HG02571 (cell line): ENCODE results near the gene OR5A2.
"Not testable (repeated sequence)": the region's sequence is repeated elsewhere in the genome, so short reads cannot be mapped to it uniquely, and the experiment has no call there.

Experiments
- ATAC-seq: cut with Tn5 transposase; IDR thresholded peaks from one replicate; pipeline ENCODE4 v1.9.1; 2021; ENCODE audit warnings: mild to moderate bottlenecking, moderate library complexity; ENCODE audit not compliant: unreplicated experiment

Gene OR5A2, protein sequence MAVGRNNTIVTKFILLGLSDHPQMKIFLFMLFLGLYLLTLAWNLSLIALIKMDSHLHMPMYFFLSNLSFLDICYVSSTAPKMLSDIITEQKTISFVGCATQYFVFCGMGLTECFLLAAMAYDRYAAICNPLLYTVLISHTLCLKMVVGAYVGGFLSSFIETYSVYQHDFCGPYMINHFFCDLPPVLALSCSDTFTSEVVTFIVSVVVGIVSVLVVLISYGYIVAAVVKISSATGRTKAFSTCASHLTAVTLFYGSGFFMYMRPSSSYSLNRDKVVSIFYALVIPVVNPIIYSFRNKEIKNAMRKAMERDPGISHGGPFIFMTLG

DNA sequence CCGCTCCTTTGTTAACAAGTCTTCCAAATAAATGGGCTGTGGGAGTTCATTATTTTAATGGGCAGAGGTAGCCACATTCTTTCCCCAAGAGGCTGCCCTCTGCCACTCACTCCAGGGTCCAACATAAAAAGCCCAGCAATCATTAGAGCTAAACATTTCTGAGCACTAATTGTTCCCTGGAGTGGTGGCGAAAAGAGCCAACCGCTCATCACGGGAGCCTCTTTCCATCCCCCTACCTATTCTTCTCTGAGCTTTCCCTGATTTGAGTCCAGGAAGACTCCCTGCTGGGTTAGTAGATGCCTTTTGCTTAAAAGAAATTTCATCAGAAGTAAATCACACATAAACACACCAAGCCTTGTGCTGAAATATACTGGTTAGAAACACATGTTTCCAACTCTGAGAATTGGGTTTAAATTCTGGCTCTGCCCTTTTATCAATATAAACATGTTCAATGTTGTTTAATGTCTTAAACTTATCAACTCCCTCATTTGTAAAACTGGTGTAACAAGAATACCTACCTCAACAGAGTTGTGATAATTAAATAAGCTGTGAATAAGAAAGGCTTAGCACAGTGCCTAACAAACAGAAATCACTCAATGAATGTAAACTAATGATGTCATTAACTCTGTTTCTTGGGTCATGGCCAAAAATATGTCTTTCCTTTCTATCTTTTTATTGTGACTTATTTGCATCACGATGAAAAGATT is at the start of gene OR5A2:
TSS of gene OR5A2 (minus strand) at position 53 of the 707 bp plus-strand sequence. CDS start 3,460 bp downstream, outside the sequence.
- ATAC-seq = no peak

DNA sequence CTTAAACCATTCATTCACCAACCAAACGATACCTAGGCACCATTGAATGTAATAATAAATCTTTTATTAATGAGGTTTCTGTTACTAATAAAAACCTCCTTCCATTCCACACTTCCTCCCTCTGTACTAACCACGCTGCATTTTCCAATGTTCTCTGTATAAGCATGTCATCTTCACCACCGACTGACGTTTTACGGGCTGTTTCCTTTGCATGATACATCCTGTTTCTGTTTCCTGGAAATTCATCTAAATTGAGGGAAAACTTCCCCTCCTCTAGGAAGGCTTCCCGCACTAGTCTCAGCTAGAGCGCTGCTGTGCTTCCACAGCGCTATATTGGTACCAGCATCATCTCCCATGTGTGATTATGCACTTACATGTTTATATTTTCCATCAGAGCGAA is 49.0 kb upstream of the OR5A2 start:
- no peak for ATAC-seq

DNA sequence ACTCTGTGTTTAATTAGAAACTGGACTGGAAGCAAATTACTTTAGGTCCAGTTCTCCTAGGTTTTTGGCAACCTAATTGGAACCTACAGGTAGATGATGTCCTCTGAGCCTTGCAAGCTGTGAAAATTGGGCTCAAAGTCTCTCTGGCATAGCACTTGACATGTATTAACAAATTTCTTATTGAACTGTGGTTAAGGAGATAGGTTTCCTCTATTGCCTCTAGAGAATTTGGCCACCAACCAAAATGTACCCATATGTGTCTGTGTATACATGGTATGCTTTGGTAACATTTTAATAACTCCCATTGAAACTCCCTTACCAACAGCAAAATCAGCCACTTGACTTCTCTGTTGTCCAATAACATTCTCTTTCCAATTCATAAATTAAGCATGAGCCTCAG is 46.8 kb upstream of the OR5A2 start, which contains the start of gene OR4D10:
TSS of gene OR4D10 (plus strand) at position 301 of the 400 bp plus-strand sequence. CDS start 4,115 bp downstream, outside the sequence.
- ATAC-seq = no peak

DNA sequence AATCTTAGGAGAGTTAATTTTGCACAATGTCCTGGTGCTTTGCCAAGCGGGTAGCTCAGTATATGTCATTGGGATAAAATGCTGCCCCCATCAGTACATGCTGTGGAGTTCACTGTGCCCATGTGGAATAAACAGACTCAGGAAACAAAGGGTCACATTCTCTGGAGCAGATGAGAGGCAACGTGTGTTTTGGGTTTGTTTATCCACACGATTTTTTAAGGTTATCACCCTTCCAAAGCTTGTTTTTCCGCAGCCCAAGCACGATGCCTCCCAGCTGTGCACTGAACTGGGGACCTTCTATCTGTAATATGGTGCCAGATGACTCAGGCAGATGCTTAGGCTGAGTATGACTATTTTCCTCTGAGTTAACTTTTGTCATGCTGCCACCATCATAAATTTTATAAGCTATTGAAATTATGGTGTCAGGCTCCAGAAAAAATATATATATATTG is 37.0 kb upstream of the OR5A2 start:
- ATAC-seq = no peak

DNA sequence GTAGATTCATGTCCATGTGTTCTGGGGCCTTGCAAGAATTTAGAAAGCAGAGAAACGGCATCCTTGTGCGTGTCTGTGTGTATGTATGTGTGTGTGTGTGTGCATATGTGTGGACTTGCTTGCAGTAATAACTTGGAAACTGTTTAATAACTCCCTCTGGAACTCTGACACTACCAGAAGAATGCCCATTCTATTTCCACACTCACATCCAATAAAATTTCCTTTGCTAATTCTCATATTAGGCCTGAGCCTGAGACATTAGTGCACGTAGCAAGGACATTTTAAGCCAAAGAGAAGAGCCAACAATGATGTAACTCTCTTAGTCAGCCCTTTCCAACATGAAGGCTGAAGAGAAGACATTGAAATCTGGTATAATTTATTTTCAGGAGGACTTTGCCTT is 33.7 kb upstream of the OR5A2 start:
- ATAC-seq = no peak

DNA sequence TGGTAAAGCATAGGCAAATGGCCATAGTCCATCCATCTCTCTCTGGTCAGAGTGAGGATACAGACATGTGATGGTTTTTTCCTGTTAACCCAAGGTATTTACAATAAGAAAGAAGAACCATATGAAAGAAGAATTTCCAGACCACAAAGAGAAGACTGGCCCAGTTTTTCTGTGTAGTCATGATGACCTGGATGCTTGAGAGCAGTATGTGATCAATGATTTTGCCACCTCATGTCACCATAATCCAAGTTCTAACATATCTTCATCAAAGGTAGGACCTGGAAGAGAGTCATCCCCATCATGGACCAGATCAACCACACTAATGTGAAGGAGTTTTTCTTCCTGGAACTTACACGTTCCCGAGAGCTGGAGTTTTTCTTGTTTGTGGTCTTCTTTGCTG is 30.4 kb upstream of the OR5A2 start, which contains the start of gene OR4D6:
TSS of gene OR4D6 (plus strand) at position 301 of the 400 bp plus-strand sequence. CDS start at position 301, 0 bp downstream.
- no peak for ATAC-seq

DNA sequence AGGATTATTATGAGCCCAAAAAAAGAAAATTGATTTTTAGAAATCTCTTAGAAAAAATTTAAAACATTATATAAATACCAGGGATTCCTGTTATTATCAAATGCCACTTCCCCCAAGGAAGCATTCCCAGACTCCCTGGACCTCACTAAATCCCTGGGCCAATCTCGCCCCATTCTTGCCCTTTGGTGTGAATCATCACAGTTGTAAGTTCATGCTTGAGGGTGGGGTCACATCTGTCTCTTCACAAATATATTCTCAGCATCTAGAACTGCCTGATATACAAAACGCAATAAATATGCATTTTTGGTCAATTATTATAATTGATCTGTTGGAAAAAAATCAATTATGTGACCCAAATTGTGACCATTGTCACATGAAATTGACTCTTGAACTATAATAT is 22.3 kb upstream of the OR5A2 start:
- no peak for ATAC-seq

DNA sequence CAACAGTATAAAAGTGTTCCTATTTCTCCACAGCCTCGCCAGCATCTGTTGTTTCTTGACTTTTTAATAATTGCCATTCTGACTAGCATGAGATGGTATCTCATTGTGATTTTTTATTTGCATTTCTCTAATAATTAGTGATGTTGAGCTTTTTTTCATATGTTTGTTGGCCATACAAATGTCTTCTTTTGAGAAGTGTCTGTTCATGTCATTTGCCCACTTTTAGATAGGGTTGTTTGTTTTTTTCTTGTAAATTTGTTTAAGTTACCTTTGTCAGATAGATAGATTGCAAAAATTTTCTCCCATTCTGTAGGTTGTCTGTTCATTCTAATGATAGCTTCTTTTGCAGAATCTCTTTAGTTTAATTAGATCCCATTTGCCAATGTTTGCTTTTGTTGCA is 19.4 kb upstream of the OR5A2 start:
- ATAC-seq = not testable (repeated sequence)

DNA sequence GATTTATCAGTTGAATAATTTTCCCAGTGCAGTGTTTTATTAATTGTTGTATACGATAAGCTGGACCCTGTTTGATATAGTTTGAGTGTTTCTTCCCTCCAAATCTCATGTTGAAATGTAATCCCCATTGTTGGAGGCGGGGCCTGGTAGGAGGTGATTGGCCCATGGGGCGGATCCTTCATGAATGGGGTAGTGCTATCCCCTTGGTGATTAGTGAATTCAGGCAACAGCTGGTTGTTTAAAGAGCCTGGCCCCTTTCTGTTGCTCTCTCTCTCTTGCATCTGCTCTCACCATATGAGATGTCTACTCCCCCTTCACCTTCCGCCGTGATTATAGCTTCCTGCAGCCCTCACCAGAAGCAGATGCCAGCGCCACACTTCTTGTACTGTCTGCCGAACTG is 11.6 kb upstream of the OR5A2 start:
- no peak for ATAC-seq

DNA sequence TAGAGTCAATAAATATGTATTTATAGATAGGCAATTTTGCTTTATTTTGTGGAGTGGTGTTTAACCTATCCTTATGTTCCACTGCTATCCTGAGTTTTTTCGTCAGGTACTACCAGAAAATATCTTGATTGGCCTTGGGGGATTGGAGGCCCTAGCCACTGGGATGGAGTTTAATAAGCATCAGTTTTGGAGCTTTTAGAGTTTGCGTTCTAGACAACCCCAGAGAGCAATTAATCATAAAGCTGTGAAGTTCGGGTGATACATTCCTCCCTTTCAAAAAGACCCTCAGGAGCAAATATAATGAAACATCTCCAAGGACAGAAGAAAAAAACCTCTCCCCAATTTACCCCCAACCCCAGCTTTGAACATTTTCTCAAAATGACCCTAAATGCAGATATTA is 10.0 kb upstream of the OR5A2 start, which contains the start of gene OR5A1:
TSS of gene OR5A1 (plus strand) at position 301 of the 400 bp plus-strand sequence. CDS start 6,700 bp downstream, outside the sequence.
- no peak for ATAC-seq

DNA sequence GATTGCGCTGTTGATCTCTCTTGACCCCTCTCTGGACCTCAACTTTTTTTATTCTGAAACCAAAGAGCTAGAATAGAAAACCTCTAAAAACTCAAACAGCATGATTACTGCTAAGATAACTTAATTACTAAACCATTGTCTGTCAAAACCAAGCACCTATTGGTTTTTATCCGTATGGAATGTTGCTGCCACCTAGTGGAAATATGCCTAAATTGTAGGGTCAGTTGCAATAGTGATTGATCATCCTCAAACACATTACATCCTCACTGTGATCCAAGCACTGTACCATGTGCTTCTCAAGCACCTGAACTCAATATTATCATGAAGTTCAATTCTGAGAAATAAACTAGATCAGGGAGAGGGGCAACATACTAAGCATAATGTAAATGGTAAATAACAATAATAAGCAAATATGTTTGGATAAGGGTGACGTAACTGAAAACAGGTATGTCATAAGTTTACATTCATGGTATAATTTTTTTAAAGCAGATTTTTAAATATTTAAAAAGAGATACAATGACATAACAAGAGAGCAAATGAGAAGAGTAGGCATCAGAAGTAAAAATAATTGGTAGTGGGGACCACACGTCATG is 3.8 kb upstream of the OR5A2 start:
- ATAC-seq = no peak

DNA sequence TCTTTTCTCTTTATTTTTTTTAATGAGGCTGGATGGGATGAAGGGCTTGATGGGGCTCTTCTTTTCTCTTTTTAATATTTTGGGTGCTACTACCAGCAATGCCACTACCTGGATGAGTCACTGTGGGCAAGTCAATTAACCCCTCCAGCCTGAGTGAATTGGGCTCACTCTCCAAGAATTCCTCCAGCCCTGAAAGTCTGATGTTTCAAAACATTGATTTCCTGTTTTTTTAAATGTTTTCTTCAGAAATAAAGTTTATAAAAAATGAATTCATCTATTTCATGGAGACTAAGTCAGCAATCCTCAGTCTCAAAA is 812 bp upstream of the OR5A2 start:
- ATAC-seq = no peak

DNA sequence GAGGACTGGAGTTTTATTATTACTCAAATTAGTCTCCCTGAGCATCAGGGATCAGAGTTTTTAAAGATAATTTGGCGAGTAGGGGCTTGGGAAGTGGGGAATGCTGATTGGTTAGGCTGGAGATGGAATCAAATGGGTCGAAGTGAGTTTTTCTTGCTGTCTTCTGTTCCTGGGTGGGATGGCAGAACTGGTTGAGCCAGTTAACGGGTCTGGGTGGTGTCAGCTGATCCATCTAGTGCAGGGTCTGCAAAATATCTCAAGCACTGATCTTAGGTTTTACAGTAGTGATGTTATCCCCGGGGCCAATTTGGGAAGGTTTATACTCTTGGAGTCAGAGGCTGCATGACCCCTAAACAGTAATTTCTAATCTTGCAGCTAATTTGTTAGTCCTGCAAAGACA is 1.1 kb downstream of the OR5A2 start:
- ATAC-seq = no peak

DNA sequence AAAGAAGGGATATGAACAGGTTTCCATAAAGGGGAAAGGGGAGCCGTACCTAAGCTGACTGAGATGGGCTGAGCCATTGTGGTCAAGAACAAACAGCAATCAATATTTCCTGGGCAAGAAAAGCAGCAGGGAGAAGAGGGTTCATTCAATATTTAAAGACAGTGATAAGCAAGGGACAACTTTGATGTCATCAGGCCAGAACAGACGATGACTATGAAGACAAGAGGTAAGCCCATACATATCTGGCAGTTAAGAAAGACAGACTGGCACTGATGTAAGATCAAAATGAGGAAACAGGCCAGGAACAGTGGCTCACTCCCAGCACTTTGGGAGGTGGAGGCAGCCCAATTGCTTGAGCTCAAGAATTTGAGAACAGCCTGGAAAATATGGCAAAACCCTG is 2.4 kb downstream of the OR5A2 start:
- no peak for ATAC-seq

DNA sequence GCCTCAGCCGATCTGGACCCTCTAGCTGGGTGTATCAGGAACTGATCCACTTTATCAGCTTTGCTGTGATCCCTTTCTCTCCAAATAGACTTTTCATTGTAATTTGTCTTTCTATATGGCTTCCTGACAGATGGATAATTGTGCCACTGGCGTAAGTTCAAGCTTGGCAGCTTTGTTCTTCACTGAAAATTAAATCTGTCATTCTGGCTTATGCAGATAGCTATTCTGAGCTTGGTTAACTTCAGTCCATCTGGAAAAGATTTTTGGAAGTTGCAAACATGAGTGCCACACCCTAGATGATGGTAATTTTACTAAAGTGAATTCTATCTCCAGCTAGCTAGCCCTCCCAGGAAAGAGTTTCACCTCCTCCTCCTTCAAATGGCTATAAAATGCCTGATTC is 8.1 kb downstream of the OR5A2 start:
- no peak for ATAC-seq

DNA sequence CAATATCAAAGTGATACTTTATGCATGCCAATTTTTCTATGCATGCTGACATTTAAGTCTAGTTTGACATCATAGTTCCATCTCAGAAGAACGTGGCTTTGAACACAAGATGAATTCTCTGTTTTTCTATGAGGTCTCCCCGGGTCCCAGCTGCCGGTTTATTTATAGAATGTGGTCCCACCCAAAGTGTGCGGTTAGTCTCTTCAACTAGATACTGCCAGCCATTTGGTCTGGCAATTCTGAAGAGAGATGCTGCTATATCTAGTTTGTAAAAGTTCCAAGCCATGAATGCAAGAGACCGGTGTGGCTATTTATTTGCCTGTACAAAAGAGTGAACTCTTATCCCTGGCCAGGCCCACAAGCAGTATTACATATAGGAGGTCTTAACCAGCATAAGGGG is 9.2 kb downstream of the OR5A2 start:
- ATAC-seq = no peak

DNA sequence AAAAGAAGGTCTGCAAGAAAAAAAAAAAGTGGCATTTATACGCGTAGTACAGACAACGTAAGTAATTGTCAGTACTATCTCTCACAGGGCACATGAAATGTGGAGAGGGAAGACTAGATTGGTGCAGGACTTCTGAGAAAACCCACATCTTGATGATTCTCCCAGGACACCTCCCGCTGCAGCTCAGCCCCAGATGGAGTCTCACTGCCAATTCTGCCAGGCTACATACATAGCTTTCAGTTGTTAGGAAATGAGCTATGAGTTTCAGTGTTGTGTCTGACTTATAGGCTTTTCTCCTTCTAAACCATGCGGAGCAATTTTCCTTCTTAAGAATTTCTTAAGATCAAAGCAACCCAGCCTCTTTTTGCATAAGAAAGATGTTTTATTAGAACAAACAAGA is 9.6 kb downstream of the OR5A2 start:
- no peak for ATAC-seq

DNA sequence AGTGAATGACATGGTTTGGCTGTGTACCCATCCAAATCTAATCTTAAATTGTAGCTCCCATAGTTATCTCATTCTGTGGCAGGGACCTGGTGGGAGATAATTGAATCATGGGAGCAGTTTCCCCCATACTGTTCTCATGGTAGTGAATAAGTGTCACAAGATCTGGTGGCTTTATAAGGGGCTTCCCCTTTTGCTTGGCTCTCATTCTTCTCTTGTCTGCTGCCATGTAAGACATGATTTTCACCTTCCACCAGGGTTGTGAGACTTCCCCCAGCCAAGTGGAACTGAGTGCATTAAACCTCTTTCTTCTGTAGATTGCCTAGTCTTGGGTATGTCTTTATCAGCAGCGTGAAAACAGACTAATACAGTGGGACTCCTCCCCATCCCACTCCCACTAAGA is 11.1 kb downstream of the OR5A2 start:
- no peak for ATAC-seq

DNA sequence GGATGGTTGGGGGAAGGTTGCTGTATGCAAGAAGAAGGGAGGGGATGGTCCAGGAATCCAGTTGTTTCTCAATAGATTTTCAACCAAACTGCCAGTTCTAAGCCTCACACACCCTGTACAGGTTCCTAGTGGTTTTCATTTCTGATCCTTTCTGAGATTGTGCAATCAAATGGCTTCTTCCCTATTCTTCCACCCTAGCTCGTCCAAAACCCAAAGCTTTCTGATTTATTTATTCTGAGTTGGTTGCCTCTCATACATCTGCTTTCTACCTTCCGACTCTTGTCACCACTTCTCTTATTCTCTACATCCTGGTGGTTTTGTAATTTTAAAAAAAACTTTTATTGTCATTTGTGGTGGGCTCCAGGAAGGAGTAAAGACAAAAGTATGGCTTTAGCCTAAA is 12.6 kb downstream of the OR5A2 start:
- no peak for ATAC-seq

DNA sequence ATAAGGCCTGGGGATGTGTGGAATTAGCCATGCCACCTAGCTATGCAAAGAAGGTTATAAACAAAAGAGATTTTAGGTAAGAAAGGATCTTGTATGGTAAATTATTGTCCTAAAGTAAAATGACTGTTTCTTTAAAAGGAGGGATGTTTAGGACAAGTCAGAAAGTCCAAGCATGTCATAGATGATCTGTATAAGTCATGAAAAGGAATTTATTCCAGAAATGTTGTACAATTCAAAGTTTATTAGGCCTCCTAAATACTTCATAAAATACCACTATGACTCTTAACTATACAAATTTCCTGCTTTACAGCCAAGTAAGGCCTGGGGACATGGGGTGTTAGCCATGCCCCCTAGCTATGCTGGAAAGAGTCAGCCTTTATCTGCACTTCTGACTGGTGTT is 22.7 kb downstream of the OR5A2 start:
- ATAC-seq = no peak

DNA sequence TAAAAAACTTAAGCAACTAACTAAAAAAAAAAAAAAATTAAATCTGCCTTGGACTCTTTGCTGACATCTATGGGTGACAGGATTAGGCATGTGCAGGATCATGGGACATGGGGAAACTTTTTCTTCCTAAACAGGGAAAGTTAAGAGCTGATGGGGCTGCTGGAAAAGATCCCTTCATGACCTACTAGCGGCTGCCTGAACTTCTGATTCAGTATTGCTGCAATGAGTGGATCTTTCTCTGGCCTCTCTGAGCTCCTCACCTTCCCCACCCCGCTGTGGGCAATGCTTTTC is 25.0 kb downstream of the OR5A2 start:
- ATAC-seq = no peak
